Fibroblast of peridontal ligament (primary cell): ENCODE results near the gene HLA-DMA.

Experiments
- DNase-seq: peaks from one replicate; pipeline ENCODE4 v3.0.0-alpha.2; 2010; ENCODE audit errors: extremely low read depth

The HLA-DMA gene

DNA sequence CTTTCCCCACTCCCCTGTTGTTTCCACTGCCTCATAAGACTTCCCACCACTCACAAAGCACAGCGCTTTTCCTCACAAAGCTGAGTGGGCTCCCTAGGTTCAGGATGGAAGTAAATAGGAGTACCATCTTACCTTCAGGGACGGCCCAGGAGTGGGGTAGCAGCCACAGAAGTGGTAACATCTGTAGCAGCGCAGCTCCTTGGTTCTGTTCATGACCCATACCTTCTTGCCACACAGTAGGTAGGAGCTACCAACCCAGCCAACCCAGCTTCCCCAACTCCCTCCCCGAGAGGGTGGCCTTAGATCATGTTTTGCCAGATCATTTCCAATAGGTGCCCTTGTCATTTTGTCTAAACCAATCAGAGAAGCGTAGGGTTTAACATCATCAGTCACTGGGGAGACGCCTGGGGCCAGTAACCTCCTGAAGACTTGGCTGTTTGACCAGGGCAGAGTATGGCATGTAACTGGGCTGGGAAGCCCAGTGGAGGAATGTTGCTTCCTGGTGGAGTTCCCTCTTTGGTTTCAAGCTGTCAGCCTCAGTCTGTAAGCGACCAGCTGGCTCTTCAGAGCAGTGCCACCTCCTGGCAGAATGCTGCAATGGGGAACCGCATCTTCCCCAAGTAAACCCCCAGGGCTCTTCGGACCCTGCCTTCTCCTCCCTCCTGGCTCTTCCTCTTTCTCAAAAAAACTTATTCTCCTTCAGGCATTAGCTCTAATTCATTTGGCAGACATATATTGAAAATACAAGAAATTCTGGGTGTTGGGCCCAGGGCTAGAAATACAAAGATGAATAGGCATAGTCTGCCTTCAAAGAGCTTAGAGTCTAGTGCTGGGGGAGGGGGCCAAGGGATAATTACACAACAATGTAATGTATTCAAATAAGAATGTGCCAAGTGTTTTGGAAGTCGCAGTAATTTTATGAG lies at the start of gene HLA-DMA:
TSS of gene HLA-DMA (minus strand) at position 281 of the 923 bp plus-strand sequence. CDS start at position 220, 61 bp downstream.
- DNase-seq, result peak; percentile 98

- no peak for DNase-seq
Observed at GRCh38 chr6:33001685-33002084, 48.8 kb upstream of the HLA-DMA start.

GRCh38 chr6:33000055-33000454 lies 47.2 kb upstream of the HLA-DMA start:
- no peak for DNase-seq

DNA sequence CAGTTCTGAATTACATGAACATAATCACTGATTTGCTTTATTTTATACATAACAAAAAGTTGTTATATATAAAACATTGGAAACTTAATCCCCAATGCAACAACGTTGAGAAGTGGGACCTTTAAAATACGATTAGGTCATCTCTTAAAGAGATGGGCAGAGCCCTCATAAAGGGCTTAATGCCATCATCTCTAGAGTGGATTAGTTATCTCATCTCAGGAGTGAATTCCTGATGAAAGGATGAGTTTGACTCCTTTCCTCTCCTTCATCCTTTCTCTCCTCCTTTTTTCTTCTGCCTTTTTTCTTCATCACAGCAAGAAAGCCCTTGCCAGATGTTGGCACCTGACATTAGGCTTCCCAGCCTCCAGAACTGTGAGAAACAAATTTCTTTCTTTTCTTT lies 42.6 kb upstream of the HLA-DMA start:
- no peak for DNase-seq

- DNase-seq, result no peak
Observed at GRCh38 chr6:32993363-32993973, 40.6 kb upstream of the HLA-DMA start.

- DNase-seq, result no peak
Observed at GRCh38 chr6:32991972-32992371, 39.1 kb upstream of the HLA-DMA start.

DNA sequence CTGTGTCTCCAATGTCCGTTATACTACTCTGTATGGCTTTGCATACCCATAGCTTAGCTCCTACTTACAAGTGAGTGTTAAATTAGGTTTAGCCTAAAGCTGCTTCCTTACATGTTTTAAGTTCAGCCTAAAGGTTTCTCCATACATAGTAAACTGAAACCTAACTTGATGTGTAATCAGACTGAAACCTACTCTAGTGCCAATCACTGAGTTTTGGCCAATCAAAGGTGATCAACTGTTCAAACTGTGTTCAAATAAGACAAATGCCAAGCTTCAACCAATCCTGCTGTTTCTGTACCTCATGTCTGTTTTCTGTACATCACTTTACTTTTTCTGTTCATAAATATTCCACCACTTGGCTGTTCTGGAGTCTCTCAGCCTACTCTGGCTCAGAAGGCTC lies 36.5 kb upstream of the HLA-DMA start:
- no peak for DNase-seq

DNA sequence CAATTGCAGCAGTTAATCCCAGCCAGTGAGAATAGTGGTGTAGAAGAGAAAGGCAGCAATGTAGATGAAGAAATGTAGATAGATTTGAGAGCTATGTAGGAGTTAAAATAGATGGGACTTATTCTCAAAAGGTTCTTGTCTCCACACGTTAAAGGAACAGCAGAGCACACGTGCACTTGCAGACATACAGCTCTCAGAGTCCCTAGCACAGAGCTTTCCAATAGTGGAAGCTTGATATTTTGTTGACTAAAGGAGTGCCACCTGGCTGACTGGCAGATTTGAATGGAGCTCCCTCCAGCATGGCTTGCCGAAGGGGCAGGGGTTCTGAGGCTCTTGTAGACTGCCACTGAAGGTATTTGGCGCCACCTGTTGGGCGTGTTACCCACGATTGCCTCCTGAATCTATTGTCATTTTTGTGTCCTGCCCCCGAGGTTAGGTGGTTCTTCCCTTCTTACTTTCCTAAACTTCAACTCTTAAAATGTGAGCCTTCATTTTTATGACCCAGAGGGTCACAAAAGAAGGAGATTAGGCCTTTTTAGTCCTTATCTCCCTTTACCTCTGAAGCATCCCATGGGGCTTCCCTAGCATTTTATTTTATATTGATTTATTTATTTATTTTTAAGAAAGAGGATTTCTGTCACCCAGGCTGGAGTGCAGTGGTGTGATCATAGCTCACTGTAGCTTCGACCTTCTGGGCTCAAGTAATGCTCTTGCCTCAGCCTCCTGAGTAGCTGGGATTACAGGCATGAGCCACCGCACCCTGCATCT lies 31.9 kb upstream of the HLA-DMA start:
- peak; percentile 83 for DNase-seq

DNA sequence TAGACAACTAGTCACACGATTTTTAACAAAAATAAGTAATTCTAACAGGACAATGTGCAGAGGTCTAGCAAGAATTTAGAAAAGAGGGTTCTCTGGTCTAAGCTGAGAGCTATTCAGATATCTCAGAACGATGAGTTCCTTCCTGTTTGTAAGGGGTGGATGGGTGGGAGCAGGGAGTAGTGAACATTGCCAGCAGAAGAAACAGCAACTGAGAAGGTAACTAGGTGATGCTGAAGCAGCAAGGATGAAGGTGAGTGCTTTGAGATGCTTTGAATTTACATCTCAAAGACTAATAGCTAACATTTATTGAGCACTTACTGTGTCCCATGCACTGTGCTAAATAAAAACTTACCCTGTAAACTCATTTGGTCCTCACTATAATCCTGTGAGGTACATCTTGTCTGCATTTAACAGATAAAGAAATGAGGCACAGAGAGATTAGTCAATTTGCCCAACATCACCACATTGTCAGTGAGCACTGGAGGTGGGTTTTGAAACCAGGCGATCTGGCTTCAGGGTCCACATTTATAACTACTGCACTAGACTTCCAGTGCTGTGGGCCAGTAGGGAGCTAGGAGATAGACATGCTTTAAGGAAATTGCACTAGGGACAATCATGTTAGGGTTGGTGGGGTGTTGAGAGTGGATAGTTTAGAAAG lies 31.2 kb upstream of the HLA-DMA start:
- no peak for DNase-seq

GRCh38 chr6:32983493-32983848 lies 30.6 kb upstream of the HLA-DMA start:
- no peak for DNase-seq

DNA sequence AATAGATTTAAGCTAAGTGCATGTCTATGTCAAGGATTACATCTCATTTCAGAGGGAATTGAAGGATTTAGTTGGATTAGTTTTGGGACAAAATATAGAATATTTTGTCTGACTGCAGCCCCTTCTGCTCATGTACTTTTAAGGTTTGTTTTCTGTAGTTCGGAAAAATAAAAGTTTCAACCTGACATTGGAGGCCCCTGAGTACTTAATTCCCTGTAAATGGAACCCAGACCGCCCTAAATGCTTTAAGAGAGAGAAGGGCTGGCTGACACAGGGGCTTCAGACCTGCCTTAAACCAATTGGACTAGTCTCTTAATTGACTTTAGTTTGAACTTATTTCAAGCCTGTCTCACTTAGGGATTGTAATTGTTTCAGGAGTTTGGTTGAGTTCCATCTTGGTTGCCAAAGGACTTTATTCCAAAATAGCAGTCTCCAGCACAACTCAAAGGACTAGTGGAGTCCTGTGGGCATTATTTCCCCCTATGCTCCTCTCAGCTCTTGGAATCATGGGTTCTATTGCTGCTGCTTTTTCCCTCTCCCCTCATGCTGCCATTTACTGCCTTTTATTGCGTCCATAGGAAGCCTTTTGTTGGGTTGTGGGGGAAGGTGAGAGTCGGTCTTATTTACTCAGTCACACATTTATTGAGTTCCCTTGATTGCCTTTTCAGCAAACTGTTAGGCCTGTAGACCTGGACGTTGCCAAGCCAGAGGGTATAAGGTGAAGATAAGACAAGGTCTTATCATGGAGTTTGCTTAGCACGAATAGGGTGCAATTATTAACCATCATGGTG lies 30.0 kb upstream of the HLA-DMA start:
- no peak for DNase-seq

DNA sequence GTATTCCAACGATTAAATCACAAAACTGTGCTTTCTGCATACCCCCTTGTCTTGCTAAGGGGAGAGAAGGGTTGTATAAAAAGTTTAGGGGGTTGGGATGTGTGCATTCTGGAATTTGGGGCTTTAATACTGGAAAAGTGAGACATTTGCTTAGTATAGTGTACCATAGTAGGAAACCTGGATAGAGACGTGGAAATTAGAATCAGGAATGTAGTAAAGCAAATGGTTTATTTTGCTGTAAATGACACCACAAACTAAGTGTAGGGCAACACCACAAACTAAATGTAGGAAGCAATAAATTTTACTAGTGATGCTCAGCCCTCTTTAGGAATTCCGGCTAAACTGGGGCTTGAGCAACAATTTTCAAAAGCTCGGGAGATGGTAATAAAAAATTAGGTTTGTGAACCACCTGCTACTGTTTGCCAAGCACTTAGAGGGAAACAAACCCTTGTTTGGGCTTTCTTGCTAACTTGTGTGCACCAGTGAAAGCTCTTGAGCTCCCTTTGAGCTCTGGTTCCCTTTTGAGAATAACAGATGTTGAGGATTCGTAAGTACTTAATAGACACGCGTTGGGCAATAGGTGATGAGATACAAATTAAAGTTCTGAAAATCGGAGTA lies 29.3 kb upstream of the HLA-DMA start:
- no peak for DNase-seq

DNA sequence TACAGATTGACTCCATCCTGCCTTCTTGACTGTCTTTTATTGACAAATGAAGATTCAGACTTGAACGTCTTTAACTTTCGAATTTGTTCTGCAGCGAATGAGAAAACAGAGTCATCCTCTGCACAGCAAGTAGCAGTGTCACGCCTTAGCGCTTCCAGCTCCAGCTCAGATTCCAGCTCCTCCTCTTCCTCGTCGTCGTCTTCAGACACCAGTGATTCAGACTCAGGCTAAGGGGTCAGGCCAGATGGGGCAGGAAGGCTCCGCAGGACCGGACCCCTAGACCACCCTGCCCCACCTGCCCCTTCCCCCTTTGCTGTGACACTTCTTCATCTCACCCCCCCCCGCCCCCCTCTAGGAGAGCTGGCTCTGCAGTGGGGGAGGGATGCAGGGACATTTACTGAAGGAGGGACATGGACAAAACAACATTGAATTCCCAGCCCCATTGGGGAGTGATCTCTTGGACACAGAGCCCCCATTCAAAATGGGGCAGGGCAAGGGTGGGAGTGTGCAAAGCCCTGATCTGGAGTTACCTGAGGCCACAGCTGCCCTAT lies 27.7 kb upstream of the HLA-DMA start:
- DNase-seq, result no peak

DNA sequence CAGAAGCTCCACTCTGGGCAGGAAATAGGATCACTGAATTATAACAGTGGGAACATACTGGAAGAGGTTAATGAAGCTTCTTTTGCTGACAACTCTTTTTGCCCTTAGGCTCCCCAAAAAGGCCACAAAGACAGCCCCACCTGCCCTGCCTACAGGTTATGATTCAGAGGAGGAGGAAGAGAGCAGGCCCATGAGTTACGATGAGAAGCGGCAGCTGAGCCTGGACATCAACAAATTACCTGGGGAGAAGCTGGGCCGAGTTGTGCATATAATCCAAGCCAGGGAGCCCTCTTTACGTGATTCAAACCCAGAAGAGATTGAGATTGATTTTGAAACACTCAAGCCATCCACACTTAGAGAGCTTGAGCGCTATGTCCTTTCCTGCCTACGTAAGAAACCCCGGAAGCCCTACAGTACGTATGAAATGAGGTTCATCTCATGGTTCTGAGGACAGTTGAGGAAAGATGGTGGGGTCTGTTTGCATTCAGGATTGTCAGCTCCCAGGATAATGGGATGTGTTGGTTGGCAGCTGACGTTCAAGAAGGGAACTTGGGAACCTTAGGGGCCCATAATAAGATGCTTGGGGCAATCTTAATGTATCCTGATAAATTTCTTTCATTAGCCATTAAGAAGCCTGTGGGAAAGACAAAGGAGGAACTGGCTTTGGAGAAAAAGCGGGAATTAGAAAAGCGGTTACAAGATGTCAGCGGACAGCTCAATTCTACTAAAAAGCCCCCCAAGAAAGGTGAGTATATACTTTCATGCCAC lies 27.0 kb upstream of the HLA-DMA start:
- DNase-seq, result no peak

- DNase-seq, result no peak
Observed at GRCh38 chr6:32977953-32978324, 25.0 kb upstream of the HLA-DMA start.

DNA sequence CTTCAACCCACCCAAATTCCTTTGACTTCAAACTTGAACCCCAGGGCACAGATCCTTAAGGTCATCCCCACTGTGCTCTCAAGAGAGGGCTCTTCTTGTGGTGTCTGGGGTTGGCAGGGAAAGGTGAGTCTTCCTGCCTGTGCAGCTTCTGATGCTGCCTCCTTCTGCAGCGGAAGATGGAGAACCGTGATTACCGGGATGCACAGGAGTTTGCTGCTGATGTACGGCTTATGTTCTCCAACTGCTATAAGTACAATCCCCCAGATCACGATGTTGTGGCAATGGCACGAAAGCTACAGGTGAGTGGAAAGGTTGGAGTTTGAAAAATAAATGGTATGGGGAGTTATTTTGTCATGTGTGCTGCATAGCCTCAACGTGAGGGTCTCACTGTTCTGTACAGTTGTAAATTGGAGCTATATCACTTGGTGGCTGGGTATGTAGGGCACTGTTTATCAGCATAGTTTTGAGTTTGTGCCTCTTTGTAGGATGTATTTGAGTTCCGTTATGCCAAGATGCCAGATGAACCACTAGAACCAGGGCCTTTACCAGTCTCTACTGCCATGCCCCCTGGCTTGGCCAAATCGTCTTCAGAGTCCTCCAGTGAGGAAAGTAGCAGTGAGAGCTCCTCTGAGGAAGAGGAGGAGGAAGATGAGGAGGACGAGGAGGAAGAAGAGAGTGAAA lies 24.5 kb upstream of the HLA-DMA start:
- DNase-seq, result no peak

- no peak for DNase-seq
Observed at GRCh38 chr6:32976334-32977069, 23.6 kb upstream of the HLA-DMA start.

DNA sequence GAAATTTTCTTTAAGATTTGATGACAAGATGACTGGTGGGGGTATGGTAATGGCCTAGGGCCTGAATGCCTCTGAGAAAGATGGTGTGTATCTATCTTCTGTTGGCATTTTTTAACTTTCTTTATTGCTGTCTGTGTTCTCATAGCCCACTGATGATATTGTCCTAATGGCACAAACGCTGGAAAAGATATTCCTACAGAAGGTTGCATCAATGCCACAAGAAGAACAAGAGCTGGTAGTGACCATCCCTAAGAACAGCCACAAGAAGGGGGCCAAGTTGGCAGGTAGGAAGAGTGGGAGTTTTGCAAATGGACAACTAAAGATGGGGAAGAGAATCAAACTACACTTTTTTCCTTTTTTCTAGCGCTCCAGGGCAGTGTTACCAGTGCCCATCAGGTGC lies 23.0 kb upstream of the HLA-DMA start:
- DNase-seq, result no peak
